Panc1 (cell line): ENCODE results near the gene CA12. TPM values are rescaled to one million over a fixed set of nuclear protein-coding genes. Genes with fewer than 3 reads are reported as not detected.

ENCODE experiments used
- ATAC-seq: fragments of 200-7000 bp; cut with Tn5 transposase; 2 replicates; pipeline ENCODE4 v1.9.1; 2020; ENCODE audit warnings: mild to moderate bottlenecking, moderate library complexity
- BruUV-seq: library from RNA; stranded (reverse); fragments of 400-500 nt; replicated peaks from 2 replicates; lab custom pipeline; 2021; lab: Mats Ljungman, UMichigan
- CTCF ChIA-PET: fragments of 300-600 bp; sonication (Branson Sonifier 250); formaldehyde crosslinking; loops from one replicate; lab custom pipeline; 2022; ENCODE audit warnings: antibody characterized with exemption; lab: Charles Lee
- POLR2A ChIA-PET: fragments of 300-600 bp; sonication (Branson Sonifier 250); formaldehyde crosslinking; loops from one replicate; lab custom pipeline; 2022; ENCODE audit warnings: antibody characterized with exemption; lab: Charles Lee
- DNase-seq: peaks from one replicate; pipeline ENCODE4 v3.0.0-alpha.2; 2010; ENCODE audit warnings: low read depth, low spot score
- H3K27ac ChIP-seq: 2 replicates; pipeline ENCODE4 v1.5.1; 2011; ENCODE audit warnings: mild to moderate bottlenecking, low read length, inconsistent platforms
- H3K27me3 ChIP-seq: fragments of 200-500 bp; sonication (Bioruptor generic); 2 replicates; pipeline ENCODE4 v1.6.0; 2014; ENCODE audit warnings: low read length, inconsistent platforms; ENCODE audit not compliant: control insufficient read depth, insufficient read depth
- H3K36me3 ChIP-seq: fragments of 200-500 bp; sonication (Bioruptor generic); 2 replicates; pipeline ENCODE4 v1.5.1; 2014; ENCODE audit warnings: inconsistent platforms, mild to moderate bottlenecking, low read length, moderate library complexity; ENCODE audit not compliant: control insufficient read depth, insufficient read depth
- H3K4me1 ChIP-seq: 2 replicates; pipeline ENCODE4 v1.5.1; 2011; ENCODE audit warnings: inconsistent platforms, mild to moderate bottlenecking, low read length, moderate library complexity; ENCODE audit not compliant: control insufficient read depth, insufficient read depth
- H3K4me3 ChIP-seq, 2 experiments: 2 replicates each; pipeline ENCODE4 v1.5.1; 2011 to 2012; ENCODE audit warnings: low read depth in 2 of 2, low read length in 2 of 2, mild to moderate bottlenecking in 2 of 2, inconsistent platforms in 1 of 2, moderate library complexity in 1 of 2
- H3K9me3 ChIP-seq: fragments of 200-500 bp; sonication (Bioruptor generic); 2 replicates; pipeline ENCODE4 v1.5.1; 2014; ENCODE audit warnings: low read depth, mild to moderate bottlenecking, inconsistent platforms, low read length, moderate library complexity; ENCODE audit not compliant: control insufficient read depth, insufficient read depth
- CTCF ChIP-seq: fragments of 450-650 bp; IDR thresholded peaks from 2 replicates; pipeline ENCODE4 v1.5.1; 2017; ENCODE audit warnings: mild to moderate bottlenecking
- POLR2AphosphoS5 ChIP-seq: IDR thresholded peaks from 2 replicates; pipeline ENCODE4 v1.6.1; 2012; ENCODE audit warnings: mild to moderate bottlenecking, low read depth, low read length, moderate library complexity
- REST ChIP-seq, 2 experiments: IDR thresholded peaks; 2 replicates each; pipeline ENCODE4 v1.6.1; 2011 to 2012; ENCODE audit warnings: low read depth in 2 of 2, control low read depth in 1 of 2, low read length in 1 of 2, mild to moderate bottlenecking in 1 of 2, moderate library complexity in 1 of 2; ENCODE audit not compliant: insufficient read depth in 1 of 2
- SIN3A ChIP-seq: IDR thresholded peaks from 2 replicates; pipeline ENCODE4 v1.6.1; 2012; ENCODE audit warnings: low read depth, mild to moderate bottlenecking, low read length, moderate library complexity, borderline replicate concordance; ENCODE audit not compliant: insufficient read depth
- TCF7L2 ChIP-seq: IDR thresholded peaks from 2 replicates; pipeline ENCODE4 v1.6.1; 2011; ENCODE audit warnings: mild to moderate bottlenecking, low read depth, low read length, inconsistent platforms
- in situ Hi-C: cut with HindIII; loops from 2 replicates; pipeline ENCODE4 v1.10.0; 2016; ENCODE audit warnings: low sequenced_read_pairs, low pct_unique_long_range_greater_than_20kb
- intact Hi-C: fragments of 100-400 bp; cut with micrococcal nuclease; formaldehyde crosslinking; loops from one replicate; pipeline ENCODE4 v1.10.0; 2022; ENCODE audit not compliant: unreplicated experiment
- total RNA-seq: library from RNA; stranded (reverse); gene quantifications from one replicate; pipeline ENCODE4 v1.2.1, GENCODE V29; 2021; ENCODE audit not compliant: unreplicated experiment

The CA12 gene
- total RNA-seq, 1 experiment from 2014 or later, result 0.74 TPM

- Histone ChIP-seq H3K27me3 (no peaks in the 10 kb centered on the region), H3K36me3 (no peaks in the 10 kb centered on the region), H3K9me3 (no peaks in the 10 kb centered on the region), H3K4me1 (no peaks in the 10 kb centered on the region; the same call in 1 of the 2 replicates), H3K4me3 (no peak overlapping the region), H3K27ac (no peak overlapping the region)
- in situ Hi-C loops (no loop called here), intact Hi-C loops (no loop called here)
- DNase-seq, result no peak
- POLR2A ChIA-PET, result no interaction called here
- TF ChIP-seq SIN3A (no peak), REST (IDR thresholded peaks at IDR 0.05; ENCODE audit: insufficient read depth in 1 of 2, low read depth in 2 of 2, low read length in 1 of 2) (no peak), TCF7L2 (no peak), POLR2AphosphoS5 (no peak), CTCF (no peak)
- no peak for ATAC-seq
- CTCF ChIA-PET, result interaction anchor here (0.6 to 1.1 kb wide), 2 partner anchors 111 to 155 kb away, joined by 3 to 13 read pairs; no protein-coding TSS in a partner anchor
- BruUV-seq, result no TSS peak
Measured at GRCh38 chr15:63291507-63291906, 90.1 kb downstream of the CA12 start.

- Histone ChIP-seq H3K27ac (no peak overlapping the region), H3K4me3 (no peak overlapping the region), H3K4me1 (no peaks in the 10 kb centered on the region; the same call in 1 of the 2 replicates), H3K27me3 (no peaks in the 10 kb centered on the region), H3K9me3 (no peaks in the 10 kb centered on the region), H3K36me3 (no peaks in the 10 kb centered on the region)
- no peak for DNase-seq
- ChIA-PET POLR2A (no interaction called here), CTCF (interaction anchor here (0.7 to 2.1 kb wide), 2 partner anchors 10 to 114 kb away, joined by 3 to 9 read pairs; no protein-coding TSS in a partner anchor)
- TF ChIP-seq CTCF, result peak; percentile 72; the same call in 1 of the 2 replicates
- no peak for TF ChIP-seq TCF7L2
- ATAC-seq, result peak; percentile 90
- in situ Hi-C loops (no loop called here), intact Hi-C loops (loop anchor here (1.0 kb wide), 1 partner anchor 114 kb away; no protein-coding TSS in a partner anchor)
- BruUV-seq, result no TSS peak
Measured at GRCh38 chr15:63288778-63289378, 92.8 kb downstream of the CA12 start.
